ENCODE data around the gene PEX11B. TPM values are rescaled to one million over a fixed set of nuclear protein-coding genes. Genes with fewer than 3 reads are reported as not detected.
A peak's percentile ranks its signal among the peaks of the same experiment; 100 is the strongest.

Gene PEX11B
- total RNA-seq, 6 experiments from 2014 or later, result 12.3 to 23.0 (median 15.2) TPM

DNA sequence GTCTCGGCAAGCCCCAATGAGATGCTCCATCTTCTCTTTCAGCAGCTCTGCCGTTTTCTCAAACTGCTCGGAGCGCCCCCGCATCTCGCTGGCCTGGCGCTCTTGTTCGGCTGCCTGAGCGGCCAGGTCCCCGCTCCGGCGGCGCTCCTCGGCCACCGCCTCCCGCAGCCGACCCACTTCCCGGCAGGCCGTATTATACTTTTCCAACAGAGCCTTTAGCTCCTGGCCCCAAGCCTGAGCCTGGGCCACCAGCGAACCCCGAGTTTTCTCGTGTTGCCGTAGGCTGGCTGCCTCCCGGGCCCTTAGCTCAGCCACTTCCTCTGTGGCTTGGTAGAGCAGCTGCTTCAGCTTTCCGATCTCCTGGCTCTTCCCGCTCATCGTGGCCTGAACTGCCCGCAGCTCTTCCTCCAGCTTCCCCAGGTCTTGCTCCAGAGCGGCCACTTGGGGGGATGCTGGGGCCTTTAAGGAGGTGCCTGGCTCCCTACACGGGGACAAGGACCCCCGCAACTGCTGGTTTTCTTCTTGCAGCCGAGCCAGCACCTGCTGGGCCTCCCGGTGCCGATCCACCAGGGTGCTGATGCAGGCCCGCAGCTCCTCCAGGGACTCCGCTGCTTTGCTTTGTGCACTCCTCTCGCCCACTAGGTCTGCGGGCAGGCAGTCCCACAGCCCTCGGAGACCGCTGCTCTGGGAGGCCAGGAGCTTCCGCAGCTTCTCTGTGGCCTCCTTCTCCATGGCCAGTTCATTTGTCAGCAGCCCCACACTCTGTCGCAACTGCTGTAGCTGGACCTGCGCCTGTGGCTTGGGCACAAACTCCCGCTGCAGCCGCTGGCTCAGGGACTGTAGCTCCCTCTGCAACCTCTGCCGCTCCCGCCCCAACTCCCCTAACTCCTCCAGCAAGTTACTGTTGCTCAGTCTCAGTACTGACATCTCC lies 46.3 kb downstream of the PEX11B start:
- no peaks in the 10 kb centered on the region for H3K9me3 ChIP-seq
- no peaks in the 10 kb centered on the region for H3K36me3 ChIP-seq
- WGBS (ENCODE audit: insufficient coverage, low coverage, low lambda C conversion rate, missing lambda C conversion rate), result 7% methylated on average over 26 of the region's 47 CpGs
- no peaks in the 10 kb centered on the region for H3K27me3 ChIP-seq
- ATAC-seq (peak; percentile 91 to 93 (median 92)), DNase-seq (peak; percentile 74 to 86 (median 85))
- peak overlapping the region; percentile 43 to 68 (median 55) for H3K4me3 ChIP-seq
- TF ChIP-seq, protein P1, sequence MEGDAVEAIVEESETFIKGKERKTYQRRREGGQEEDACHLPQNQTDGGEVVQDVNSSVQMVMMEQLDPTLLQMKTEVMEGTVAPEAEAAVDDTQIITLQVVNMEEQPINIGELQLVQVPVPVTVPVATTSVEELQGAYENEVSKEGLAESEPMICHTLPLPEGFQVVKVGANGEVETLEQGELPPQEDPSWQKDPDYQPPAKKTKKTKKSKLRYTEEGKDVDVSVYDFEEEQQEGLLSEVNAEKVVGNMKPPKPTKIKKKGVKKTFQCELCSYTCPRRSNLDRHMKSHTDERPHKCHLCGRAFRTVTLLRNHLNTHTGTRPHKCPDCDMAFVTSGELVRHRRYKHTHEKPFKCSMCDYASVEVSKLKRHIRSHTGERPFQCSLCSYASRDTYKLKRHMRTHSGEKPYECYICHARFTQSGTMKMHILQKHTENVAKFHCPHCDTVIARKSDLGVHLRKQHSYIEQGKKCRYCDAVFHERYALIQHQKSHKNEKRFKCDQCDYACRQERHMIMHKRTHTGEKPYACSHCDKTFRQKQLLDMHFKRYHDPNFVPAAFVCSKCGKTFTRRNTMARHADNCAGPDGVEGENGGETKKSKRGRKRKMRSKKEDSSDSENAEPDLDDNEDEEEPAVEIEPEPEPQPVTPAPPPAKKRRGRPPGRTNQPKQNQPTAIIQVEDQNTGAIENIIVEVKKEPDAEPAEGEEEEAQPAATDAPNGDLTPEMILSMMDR (IDR thresholded peaks at IDR 0.05), result no peak
- TF ChIP-seq POLR2A (IDR thresholded peaks at IDR 0.05), result peak; percentile 44
- intact Hi-C loops (cut with DNase I), result no loop called here
- peak overlapping the region in 2 of 3 donors; percentile 49 to 52 for H3K27ac ChIP-seq
- H3K4me1 ChIP-seq, result peaks cover 0 to 16% (median 3%) of the 10 kb centered on the region in 4 donors

DNA sequence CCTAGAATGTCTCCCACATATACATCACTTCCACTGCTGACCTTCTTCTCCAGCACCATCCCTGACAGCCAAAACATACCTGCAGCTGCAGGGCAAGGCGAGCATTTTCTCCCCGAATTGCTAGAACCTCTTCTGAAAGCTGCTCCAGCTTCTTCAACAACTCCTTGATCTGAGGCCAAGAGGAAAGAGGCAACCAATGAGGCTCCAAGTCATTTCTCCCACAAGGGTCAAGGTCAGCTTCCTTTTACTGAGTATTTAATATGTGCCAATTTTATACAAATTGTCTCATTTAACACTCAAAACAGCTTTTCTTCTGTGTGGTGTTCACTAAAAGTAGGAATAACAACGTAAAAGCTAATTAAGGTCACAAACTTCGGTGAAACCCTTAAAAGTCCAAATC lies 50.3 kb downstream of the PEX11B start:
- H3K27me3 ChIP-seq, result no peaks in the 10 kb centered on the region
- 88% methylated on average over 3 of the region's 4 CpGs for WGBS (ENCODE audit: insufficient coverage, low coverage, low lambda C conversion rate, missing lambda C conversion rate)
- H3K9me3 ChIP-seq, result no peaks in the 10 kb centered on the region
- intact Hi-C loops (cut with DNase I), result no loop called here
- TF ChIP-seq, protein P1 (IDR thresholded peaks at IDR 0.05), result no peak
- TF ChIP-seq POLR2A (IDR thresholded peaks at IDR 0.05), result no peak
- ATAC-seq (no peak), DNase-seq (no peak)
- H3K36me3 ChIP-seq, result no peaks in the 10 kb centered on the region
- no peak overlapping the region for H3K4me3 ChIP-seq
- H3K4me1 ChIP-seq, result peaks cover 0 to 16% (median 3%) of the 10 kb centered on the region in 4 donors
- H3K27ac ChIP-seq, result no peak overlapping the region

DNA sequence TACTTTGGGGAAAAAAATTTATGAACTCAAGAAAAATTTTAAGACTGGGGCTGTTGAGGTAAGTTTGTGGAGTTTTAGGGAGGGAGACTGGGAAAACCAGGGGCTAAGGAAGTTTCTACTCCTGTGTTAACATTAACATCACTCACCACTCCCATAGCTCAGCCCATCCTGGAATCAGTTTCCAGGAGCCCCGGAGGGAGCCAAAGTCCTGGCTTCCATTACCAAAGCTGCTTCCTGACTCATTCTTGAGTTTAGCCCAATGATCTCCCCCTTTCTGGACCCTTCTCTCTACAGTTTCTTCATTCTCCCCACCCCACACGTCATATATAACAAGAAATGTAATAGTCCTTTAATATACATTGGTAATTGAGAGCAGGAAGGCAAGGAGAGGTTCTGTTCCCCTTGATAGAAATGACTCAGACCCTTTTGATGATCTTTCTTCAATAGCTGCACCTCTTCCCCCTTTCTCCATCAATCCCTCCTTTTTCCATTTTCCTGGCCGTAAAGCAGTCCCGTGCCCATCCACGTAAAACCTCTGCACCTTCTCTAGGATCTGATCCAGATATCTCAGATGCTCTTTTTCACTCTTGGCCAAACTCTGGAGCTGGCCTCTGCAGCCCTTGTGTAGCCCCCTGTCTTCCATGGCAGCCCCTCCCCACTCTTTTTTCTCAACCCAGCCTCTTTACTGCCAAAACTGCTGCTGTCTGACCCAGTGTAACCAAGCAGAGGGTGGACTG lies 55.1 kb downstream of the PEX11B start:
- Histone ChIP-seq H3K4me1 (peaks cover 0 to 12% (median 0%) of the 10 kb centered on the region in 4 donors), H3K36me3 (no peaks in the 10 kb centered on the region), H3K27me3 (no peaks in the 10 kb centered on the region), H3K27ac (no peak overlapping the region), H3K9me3 (no peaks in the 10 kb centered on the region), H3K4me3 (no peak overlapping the region)
- 71% methylated on average over 4 of the region's 5 CpGs for WGBS (ENCODE audit: insufficient coverage, low coverage, low lambda C conversion rate, missing lambda C conversion rate)
- intact Hi-C loops (cut with DNase I), result no loop called here
- DNase-seq (no peak), ATAC-seq (no peak)
- TF ChIP-seq, protein P1 (IDR thresholded peaks at IDR 0.05), result no peak
- TF ChIP-seq POLR2A (IDR thresholded peaks at IDR 0.05), result no peak

Other genes starting within 250 kb of the PEX11B start
- gene PDZK1, start 211.3 kb downstream of the PEX11B start, total RNA-seq, result 100 to 1,000 TPM in 2 of 6 experiments, 10 to 100 TPM in 4; 64.8 to 117 (median 79.2) TPM
- gene CD160, start 199.2 kb downstream of the PEX11B start, total RNA-seq, result 1 to 10 TPM in 2 of 6 experiments, under 1 TPM in 2, not detected in 2; 0.19 to 1.5 (median 0.91) TPM
- gene RNF115, start 94.6 kb downstream of the PEX11B start, total RNA-seq, result 10 to 100 TPM in 2 of 6 experiments, 1 to 10 TPM in 4; 5.3 to 10.3 (median 8.0) TPM
- 10 to 100 TPM in 3 of 6 experiments, 1 to 10 TPM in 3; 7.7 to 17.0 (median 11.2) TPM for gene POLR3C, start 94.5 kb downstream of the PEX11B start, total RNA-seq
- gene NUDT17, start 73.1 kb downstream of the PEX11B start, total RNA-seq, result 1 to 10 TPM in 3 of 6 experiments, under 1 TPM in 3; 0.51 to 2.2 (median 1.0) TPM
- 1 to 10 TPM; 5.5 to 8.9 (median 6.7) TPM for gene PIAS3, start 59.6 kb downstream of the PEX11B start, total RNA-seq
- 1 to 10 TPM; 1.1 to 2.5 (median 1.6) TPM for gene ANKRD35, start 32.9 kb downstream of the PEX11B start, total RNA-seq
- 1 to 10 TPM in 3 of 6 experiments, under 1 TPM in 3; 0.50 to 2.3 (median 0.85) TPM for gene ITGA10, start 8.7 kb downstream of the PEX11B start, total RNA-seq
- gene RBM8A, start 8.8 kb upstream of the PEX11B start, total RNA-seq, result 10 to 100 TPM; 41.1 to 68.4 (median 56.3) TPM
- 10 to 100 TPM; 10.6 to 11.9 (median 11.0) TPM for gene LIX1L, start 39.3 kb upstream of the PEX11B start, total RNA-seq
- under 1 TPM in 5 of 6 experiments, not detected in 1; 0.14 to 0.88 (median 0.22) TPM for gene ANKRD34A, start 45.9 kb upstream of the PEX11B start, total RNA-seq
- 10 to 100 TPM in 4 of 6 experiments, 1 to 10 TPM in 2; 8.4 to 14.3 (median 11.9) TPM for gene POLR3GL, start 46.0 kb upstream of the PEX11B start, total RNA-seq
- gene TXNIP, start 77.9 kb upstream of the PEX11B start, total RNA-seq, result 100 to 1,000 TPM in 3 of 6 experiments, 10 to 100 TPM in 3; 56.3 to 398 (median 134) TPM
- 100 to 1,000 TPM in 4 of 6 experiments, 10 to 100 TPM in 2; 53.0 to 215 (median 109) TPM for gene HJV, start 103.0 kb upstream of the PEX11B start, total RNA-seq
- 1 to 10 TPM in 4 of 6 experiments, under 1 TPM in 2; 0.56 to 2.1 (median 1.4) TPM for gene NBPF10, start 226.1 kb upstream of the PEX11B start, total RNA-seq

Data from right lobe of liver (tissue), 6 donors.